HCT116 (cell line): ENCODE data around the gene RECK. TPM values are rescaled to one million over a fixed set of nuclear protein-coding genes. Genes with fewer than 3 reads are reported as not detected.

Source experiments
- ATAC-seq: fragments of 200-7000 bp; cut with Tn5 transposase; 2 replicates; pipeline ENCODE4 v1.9.1; 2020; ENCODE audit warnings: mild to moderate bottlenecking, moderate library complexity
- BruUV-seq: library from RNA; stranded (reverse); fragments of 400-500 nt; replicated peaks from 2 replicates; lab custom pipeline; 2021; lab: Mats Ljungman, UMichigan
- CTCF ChIA-PET: fragments of 300-600 bp; sonication (Branson Sonifier 250); formaldehyde crosslinking; loops from one replicate; lab custom pipeline; 2021; ENCODE audit warnings: antibody characterized with exemption; lab: Charles Lee
- POLR2A ChIA-PET: fragments of 300-600, 350-600 bp; sonication (Branson Sonifier 250); formaldehyde crosslinking; loops from one replicate; lab custom pipeline; 2021; ENCODE audit warnings: antibody characterized with exemption; lab: Charles Lee
- RAD21 ChIA-PET, 2 experiments: fragments of 300-600 bp; sonication (Branson Sonifier 250); formaldehyde crosslinking; loops; one replicate each; lab custom pipeline; 2023; ENCODE audit warnings: low total read pairs in 2 of 2; ENCODE audit not compliant: uncharacterized antibody in 2 of 2, unreplicated experiment in 2 of 2, low non-redundant PET in 1 of 2; lab: Charles Lee
- DNase-seq: peaks from one replicate; pipeline ENCODE4 v3.0.0-alpha.2; 2010; ENCODE audit warnings: low read depth, low spot score
- H2AFZ ChIP-seq: fragments of 200-600 bp; shearing (Covaris generic), sonication (generic); 2 replicates; pipeline ENCODE4 v1.6.1; 2017; ENCODE audit warnings: low read depth, mixed run types, mixed read lengths, antibody characterized with exemption, low read length; ENCODE audit not compliant: poor library complexity, severe bottlenecking
- H3K27ac ChIP-seq: 2 replicates; pipeline ENCODE4 v1.5.1; 2012; ENCODE audit warnings: low read depth, low read length
- H3K27me3 ChIP-seq: fragments of 200-600 bp; sonication (generic); 2 replicates; pipeline ENCODE4 v1.6.1; 2016; ENCODE audit warnings: mixed run types, low read length, mixed read lengths; ENCODE audit not compliant: insufficient read depth
- H3K36me3 ChIP-seq, 2 experiments: fragments of 200-500 bp in 1 of 2; fragments of 200-600 bp in 1 of 2; sonication (Bioruptor generic) in 1 of 2; sonication (generic) in 1 of 2; 2 replicates each; pipeline versions ENCODE4 v1.5.1 to v1.6.1; 2014 to 2016; ENCODE audit warnings: low read length in 2 of 2, inconsistent platforms in 1 of 2, mixed read lengths in 1 of 2, mixed run types in 1 of 2; ENCODE audit not compliant: insufficient read depth in 2 of 2, control insufficient read depth in 1 of 2
- H3K4me1 ChIP-seq, 2 experiments: fragments of 200-600 bp in 1 of 2; sonication (generic) in 1 of 2; 2 replicates each; pipeline versions ENCODE4 v1.5.1 to v1.6.1; 2012 to 2017; ENCODE audit warnings: low read length in 2 of 2, inconsistent platforms in 1 of 2, mild to moderate bottlenecking in 1 of 2, mixed read lengths in 1 of 2, mixed run types in 1 of 2, moderate library complexity in 1 of 2; ENCODE audit not compliant: insufficient read depth in 2 of 2, control insufficient read depth in 1 of 2
- H3K4me2 ChIP-seq: fragments of 200-600 bp; sonication (generic); 2 replicates; pipeline ENCODE4 v1.6.1; 2017; ENCODE audit warnings: mixed run types, low read length, mixed read lengths
- H3K4me3 ChIP-seq, 2 experiments: fragments of 200-600 bp in 1 of 2; sonication (generic) in 1 of 2; replicated peaks in 1 of 2; 2 replicates each; pipeline ENCODE4 v1.5.1; 2011 to 2016; ENCODE audit warnings: low read length in 2 of 2, control low read depth in 1 of 2, low read depth in 1 of 2, mild to moderate bottlenecking in 1 of 2, mixed read lengths in 1 of 2, mixed run types in 1 of 2
- H3K79me2 ChIP-seq: fragments of 200-600 bp; sonication (generic); 2 replicates; pipeline ENCODE4 v1.6.1; 2017; ENCODE audit warnings: mild to moderate bottlenecking, mixed run types, low read length, moderate library complexity, mixed read lengths; ENCODE audit not compliant: insufficient read depth
- H3K9ac ChIP-seq: fragments of 200-600 bp; sonication (generic); 2 replicates; pipeline ENCODE4 v1.6.1; 2016; ENCODE audit warnings: low read length, mixed read lengths
- H3K9me2 ChIP-seq: fragments of 200-600 bp; sonication (generic), shearing (Covaris generic); 2 replicates; pipeline ENCODE4 v1.6.1; 2017; ENCODE audit warnings: mixed run types, mild to moderate bottlenecking, moderate library complexity; ENCODE audit not compliant: insufficient read depth
- H3K9me3 ChIP-seq, 2 experiments: fragments of 200-500 bp in 1 of 2; fragments of 200-600 bp in 1 of 2; sonication (Bioruptor generic) in 1 of 2; sonication (generic) in 1 of 2; 2 replicates each; pipeline ENCODE4 v1.6.1; 2014 to 2017; ENCODE audit warnings: low read length in 2 of 2, mixed read lengths in 2 of 2, inconsistent platforms in 1 of 2, low read depth in 1 of 2, mild to moderate bottlenecking in 1 of 2, mixed run types in 1 of 2, moderate library complexity in 1 of 2; ENCODE audit not compliant: control insufficient read depth in 1 of 2, insufficient read depth in 1 of 2
- H4K20me1 ChIP-seq: fragments of 200-600 bp; sonication (generic), shearing (Covaris generic); 2 replicates; pipeline ENCODE4 v1.6.1; 2017; ENCODE audit warnings: mixed run types, mild to moderate bottlenecking, moderate library complexity; ENCODE audit not compliant: insufficient read depth
- CBX3 ChIP-seq: IDR thresholded peaks from 2 replicates; pipeline ENCODE4 v1.6.1; 2012; ENCODE audit warnings: low read depth
- EGR1 ChIP-seq: IDR thresholded peaks from 2 replicates; pipeline ENCODE4 v1.6.1; 2012; ENCODE audit warnings: low read depth
- ELF1 ChIP-seq: IDR thresholded peaks from 2 replicates; pipeline ENCODE4 v1.6.1; 2012; ENCODE audit warnings: low read depth, borderline replicate concordance
- EZH2 ChIP-seq: fragments of 200-600 bp; sonication (generic); IDR thresholded peaks from 2 replicates; pipeline ENCODE4 v1.6.1; 2017; ENCODE audit warnings: antibody characterized with exemption, mixed run types
- MAX ChIP-seq: IDR thresholded peaks from 2 replicates; pipeline ENCODE4 v1.6.1; 2012
- POLR2AphosphoS5 ChIP-seq: IDR thresholded peaks from 2 replicates; pipeline ENCODE4 v1.6.1; 2011; ENCODE audit warnings: mild to moderate bottlenecking, low read depth, low read length, moderate library complexity
- RAD21 ChIP-seq: IDR thresholded peaks from 2 replicates; pipeline ENCODE4 v1.6.1; 2012; ENCODE audit warnings: low read depth, mild to moderate bottlenecking
- SIN3A ChIP-seq: IDR thresholded peaks from 2 replicates; pipeline ENCODE4 v1.6.1; 2012; ENCODE audit warnings: low read depth
- SP1 ChIP-seq: IDR thresholded peaks from 2 replicates; pipeline ENCODE4 v1.6.1; 2012; ENCODE audit warnings: low read depth
- SRF ChIP-seq: IDR thresholded peaks from 2 replicates; pipeline ENCODE4 v1.6.1; 2012; ENCODE audit warnings: low read depth
- YY1 ChIP-seq: IDR thresholded peaks from 2 replicates; pipeline ENCODE4 v1.6.1; 2011; ENCODE audit warnings: low read length, low read depth, moderate library complexity, mild to moderate bottlenecking; ENCODE audit not compliant: insufficient replicate concordance; ENCODE audit errors: extremely low read depth
- intact Hi-C: fragments of 100-400 bp; cut with micrococcal nuclease; formaldehyde crosslinking; loops from 2 replicates; pipeline ENCODE4 v1.10.0; 2022
- total RNA-seq: library from RNA; stranded (reverse); gene quantifications from one replicate; pipeline ENCODE4 v1.2.1, GENCODE V29; 2021; ENCODE audit not compliant: unreplicated experiment

The RECK gene
- total RNA-seq, 1 experiment from 2014 or later, result 3.8 TPM

GRCh38 chr9:36152741-36153438, 116.2 kb downstream of the RECK start:
- CTCF ChIA-PET, result no interaction called here
- ATAC-seq (no peak), DNase-seq (no peak)
- TF ChIP-seq CBX3 (no peak), SP1 (no peak), SIN3A (no peak), POLR2AphosphoS5 (no peak), EZH2 (no peak), RAD21 (no peak), YY1 (no peak), ELF1 (no peak)
- RAD21 ChIA-PET, result no interaction called here
- Histone ChIP-seq H3K79me2 (no peaks in the 10 kb centered on the region), H3K9me2 (no peaks in the 10 kb centered on the region), H3K9me3 (no peaks in the 10 kb centered on the region; a peak in 1 of 4 replicates), H3K9ac (no peak overlapping the region), H3K36me3 (no peaks in the 10 kb centered on the region), H4K20me1 (no peaks in the 10 kb centered on the region), H3K4me1 (peaks cover 7 to 12% of the 10 kb centered on the region in 2 experiments), H2AFZ (no peak overlapping the region), H3K4me2 (no peak overlapping the region), H3K27me3 (no peaks in the 10 kb centered on the region), H3K27ac (no peak overlapping the region), H3K4me3 (no peak overlapping the region)
- no TSS peak for BruUV-seq
- POLR2A ChIA-PET, result no interaction called here
- intact Hi-C loops, result no loop called here

- Histone ChIP-seq H3K79me2 (no peaks in the 10 kb centered on the region), H3K4me1 (peaks cover 2 to 5% of the 10 kb centered on the region in 2 experiments; a peak in 3 of 4 replicates), H3K27ac (no peak overlapping the region), H3K4me2 (no peak overlapping the region), H4K20me1 (no peaks in the 10 kb centered on the region), H3K4me3 (no peak overlapping the region), H2AFZ (no peak overlapping the region), H3K27me3 (no peaks in the 10 kb centered on the region), H3K9me3 (no peaks in the 10 kb centered on the region; a peak in 1 of 4 replicates), H3K9ac (no peak overlapping the region), H3K36me3 (no peaks in the 10 kb centered on the region), H3K9me2 (no peaks in the 10 kb centered on the region)
- no TSS peak for BruUV-seq
- ChIA-PET POLR2A (no interaction called here), RAD21 (no interaction called here), CTCF (no interaction called here)
- TF ChIP-seq MAX (no peak), SRF (no peak), EGR1 (no peak)
- intact Hi-C loops, result no loop called here
- no peak for DNase-seq
- no peak for ATAC-seq
Observed at GRCh38 chr9:36153746-36154145, 117.0 kb downstream of the RECK start.
